ENCODE measurements around the gene ARL4C.

ARL4C gene

GRCh38 chr2:234496835-234497593 lies at the start of gene ARL4C:
ARL4C (minus strand) TSS chr2:234497081; CDS start chr2:234496586, 495 bp downstream.
- peak; percentile 78 for DNase-seq

GRCh38 chr2:234544659-234545611 lies 48.1 kb upstream of the ARL4C start:
- DNase-seq = peak; percentile 81

- no peak for DNase-seq
Observed at GRCh38 chr2:234542742-234543141, 45.9 kb upstream of the ARL4C start.

- no peak for DNase-seq
Observed at GRCh38 chr2:234537929-234538328, 41.0 kb upstream of the ARL4C start.

GRCh38 chr2:234536178-234536965 lies 39.5 kb upstream of the ARL4C start:
- DNase-seq = no peak

GRCh38 chr2:234535464-234535863 lies 38.6 kb upstream of the ARL4C start:
- DNase-seq = no peak

GRCh38 chr2:234534515-234534914 lies 37.6 kb upstream of the ARL4C start:
- no peak for DNase-seq

- no peak for DNase-seq
Observed at GRCh38 chr2:234533626-234534025, 36.7 kb upstream of the ARL4C start.

GRCh38 chr2:234528410-234529148 lies 31.7 kb upstream of the ARL4C start:
- DNase-seq = no peak

GRCh38 chr2:234526711-234527110 lies 29.8 kb upstream of the ARL4C start:
- no peak for DNase-seq

- no peak for DNase-seq
Observed at GRCh38 chr2:234521536-234521935, 24.7 kb upstream of the ARL4C start.

- no peak for DNase-seq
Observed at GRCh38 chr2:234518986-234519642, 22.2 kb upstream of the ARL4C start.

- no peak for DNase-seq
Observed at GRCh38 chr2:234517971-234518370, 21.1 kb upstream of the ARL4C start.

GRCh38 chr2:234514873-234515638 lies 18.2 kb upstream of the ARL4C start:
- DNase-seq = no peak

- no peak for DNase-seq
Observed at GRCh38 chr2:234514099-234514498, 17.2 kb upstream of the ARL4C start.

GRCh38 chr2:234512884-234513669 lies 16.2 kb upstream of the ARL4C start:
- no peak for DNase-seq

- no peak for DNase-seq
Observed at GRCh38 chr2:234502919-234503285, 6.0 kb upstream of the ARL4C start.

GRCh38 chr2:234502285-234502918 lies 5.5 kb upstream of the ARL4C start:
- DNase-seq = no peak

- DNase-seq = peak; percentile 88
Observed at GRCh38 chr2:234500394-234501006, 3.6 kb upstream of the ARL4C start.
